CD4-positive, alpha-beta T cell treated with Interleukin-15 for 1 hour (primary cell): Measurements from ENCODE around the gene NGF.

Experiments used
- DNase-seq: peaks from one replicate; pipeline ENCODE4 v3.0.0-alpha.2; 2020

NGF gene

GRCh38 chr1:115307661-115308060, 30.4 kb downstream of the NGF start:
- no peak for DNase-seq

- DNase-seq, result no peak
Measured at GRCh38 chr1:115306146-115306545, 31.9 kb downstream of the NGF start.

- DNase-seq, result no peak
Measured at GRCh38 chr1:115303364-115303763, 34.7 kb downstream of the NGF start.

GRCh38 chr1:115302390-115302961, 35.6 kb downstream of the NGF start:
- DNase-seq, result no peak

- no peak for DNase-seq
Measured at GRCh38 chr1:115301438-115302020, 36.5 kb downstream of the NGF start.

- no peak for DNase-seq
Measured at GRCh38 chr1:115300087-115300876, 37.8 kb downstream of the NGF start.

- DNase-seq, result no peak
Measured at GRCh38 chr1:115299266-115299665, 38.8 kb downstream of the NGF start.

- no peak for DNase-seq
Measured at GRCh38 chr1:115296981-115297380, 41.1 kb downstream of the NGF start.

GRCh38 chr1:115295904-115296696, 41.9 kb downstream of the NGF start:
- no peak for DNase-seq

GRCh38 chr1:115293899-115294298, 44.1 kb downstream of the NGF start:
- DNase-seq, result no peak

- DNase-seq, result no peak
Measured at GRCh38 chr1:115293006-115293405, 45.0 kb downstream of the NGF start.

GRCh38 chr1:115291741-115292140, 46.3 kb downstream of the NGF start:
- DNase-seq, result no peak

- DNase-seq, result no peak
Measured at GRCh38 chr1:115289940-115290339, 48.1 kb downstream of the NGF start.

GRCh38 chr1:115288591-115289198, 49.4 kb downstream of the NGF start:
- no peak for DNase-seq

- DNase-seq, result no peak
Measured at GRCh38 chr1:115286431-115287205, 51.4 kb downstream of the NGF start.

- no peak for DNase-seq
Measured at GRCh38 chr1:115284209-115284608, 53.8 kb downstream of the NGF start.

- no peak for DNase-seq
Measured at GRCh38 chr1:115283681-115284146, 54.3 kb downstream of the NGF start.

GRCh38 chr1:115283249-115283648, 54.8 kb downstream of the NGF start:
- no peak for DNase-seq

GRCh38 chr1:115282807-115283208, 55.2 kb downstream of the NGF start:
- DNase-seq, result no peak

GRCh38 chr1:115281143-115281542, 56.9 kb downstream of the NGF start:
- DNase-seq, result no peak

- no peak for DNase-seq
Measured at GRCh38 chr1:115280064-115280463, 58.0 kb downstream of the NGF start.

- DNase-seq, result no peak
Measured at GRCh38 chr1:115278211-115278610, 59.8 kb downstream of the NGF start.
